HPDE6-E6E7 (cell line): ENCODE data around the gene KCNK17.

ENCODE experiments used
- DNase-seq: peaks from one replicate; pipeline ENCODE4 v3.0.0; 2011; ENCODE audit warnings: missing footprints; ENCODE audit errors: extremely low spot score

Gene KCNK17

GRCh38 chr6:39338397-39338796 lies 24.2 kb upstream of the KCNK17 start:
- no peak for DNase-seq

- DNase-seq = no peak
Observed at GRCh38 chr6:39335780-39336545, 21.7 kb upstream of the KCNK17 start.

GRCh38 chr6:39333644-39334438 lies 19.6 kb upstream of the KCNK17 start:
- DNase-seq = no peak

GRCh38 chr6:39330476-39330875 lies 16.3 kb upstream of the KCNK17 start:
- DNase-seq = no peak

GRCh38 chr6:39330057-39330456 lies 15.8 kb upstream of the KCNK17 start:
- DNase-seq = no peak

GRCh38 chr6:39328066-39328465 lies 13.8 kb upstream of the KCNK17 start:
- DNase-seq = no peak

GRCh38 chr6:39327507-39327906 lies 13.3 kb upstream of the KCNK17 start:
- no peak for DNase-seq

- DNase-seq = no peak
Observed at GRCh38 chr6:39322306-39322850, 8.2 kb upstream of the KCNK17 start, which contains the start of gene KCNK16. Gene KCNK16 (minus strand): TSS chr6:39322702. CDS start chr6:39322540, 162 bp downstream.

GRCh38 chr6:39321761-39322160 lies 7.5 kb upstream of the KCNK17 start:
- no peak for DNase-seq

- DNase-seq = no peak
Observed at GRCh38 chr6:39320363-39320984, 6.3 kb upstream of the KCNK17 start.

- DNase-seq = no peak
Observed at GRCh38 chr6:39319621-39320362, 5.6 kb upstream of the KCNK17 start.

- no peak for DNase-seq
Observed at GRCh38 chr6:39317256-39317655, 3.0 kb upstream of the KCNK17 start.

- no peak for DNase-seq
Observed at GRCh38 chr6:39313526-39314272, 520 bp downstream of the KCNK17 start.

- DNase-seq = no peak
Observed at GRCh38 chr6:39312912-39313525, 1.2 kb downstream of the KCNK17 start.

- DNase-seq = no peak
Observed at GRCh38 chr6:39310542-39310941, 3.7 kb downstream of the KCNK17 start.

- DNase-seq = peak; percentile 82
Observed at GRCh38 chr6:39309942-39310531, 4.2 kb downstream of the KCNK17 start.

GRCh38 chr6:39307462-39307861 lies 6.8 kb downstream of the KCNK17 start:
- no peak for DNase-seq

- no peak for DNase-seq
Observed at GRCh38 chr6:39304951-39305350, 9.3 kb downstream of the KCNK17 start.

GRCh38 chr6:39303425-39304153 lies 10.6 kb downstream of the KCNK17 start:
- no peak for DNase-seq
